ENCODE data around the gene PTF1A. TPM values are rescaled to one million over a fixed set of nuclear protein-coding genes. Genes with fewer than 3 reads are reported as not detected.

PTF1A gene
- total and polyA plus RNA-seq, 9 of the 15 experiments (the other 6 are each of a cell fraction or from before 2014, with no cell fraction given) = not detected

- no peak for TF ChIP-seq MGA (IDR thresholded peaks at IDR 0.05)
Observed at GRCh38 chr10:23194966-23195845, 3.1 kb downstream of the PTF1A start (continued).
